GM21825 (cell line): Measurements from ENCODE around the gene RRP1.

Experiments used
- ATAC-seq: cut with Tn5 transposase; IDR thresholded peaks from one replicate; pipeline ENCODE4 v1.9.1; 2021; ENCODE audit warnings: mild to moderate bottlenecking, moderate library complexity; ENCODE audit not compliant: unreplicated experiment

RRP1 gene

GRCh38 chr21:43789276-43790009, at the start of gene RRP1:
TSS of gene RRP1 (plus strand) at chr21:43789577. CDS start at chr21:43789630, 53 bp downstream.
- peak; percentile 84 for ATAC-seq

- no peak for ATAC-seq
Observed at GRCh38 chr21:43739621-43740435, 49.5 kb upstream of the RRP1 start.

- no peak for ATAC-seq
Observed at GRCh38 chr21:43740497-43741156, 48.8 kb upstream of the RRP1 start.

- no peak for ATAC-seq
Observed at GRCh38 chr21:43741423-43742096, 47.8 kb upstream of the RRP1 start.

- ATAC-seq = no peak
Observed at GRCh38 chr21:43743947-43744346, 45.4 kb upstream of the RRP1 start.

GRCh38 chr21:43744725-43745124, 44.7 kb upstream of the RRP1 start:
- no peak for ATAC-seq

- no peak for ATAC-seq
Observed at GRCh38 chr21:43745772-43746517, 43.4 kb upstream of the RRP1 start.

GRCh38 chr21:43748622-43749021, 40.8 kb upstream of the RRP1 start:
- no peak for ATAC-seq

- no peak for ATAC-seq
Observed at GRCh38 chr21:43749651-43750262, 39.6 kb upstream of the RRP1 start.

- no peak for ATAC-seq
Observed at GRCh38 chr21:43750339-43751033, 38.9 kb upstream of the RRP1 start.

GRCh38 chr21:43751955-43752591, 37.3 kb upstream of the RRP1 start:
- no peak for ATAC-seq

GRCh38 chr21:43752758-43753438, 36.5 kb upstream of the RRP1 start:
- ATAC-seq = no peak

GRCh38 chr21:43753439-43753799, 36.0 kb upstream of the RRP1 start:
- ATAC-seq = no peak

GRCh38 chr21:43754948-43755781, 34.2 kb upstream of the RRP1 start:
- ATAC-seq = no peak

GRCh38 chr21:43755820-43756594, 33.4 kb upstream of the RRP1 start:
- ATAC-seq = no peak

- ATAC-seq = no peak
Observed at GRCh38 chr21:43757601-43758000, 31.8 kb upstream of the RRP1 start.
